Lower leg skin (tissue), 4 donors: ENCODE results near the gene MVP. TPM values are rescaled to one million over a fixed set of nuclear protein-coding genes. Genes with fewer than 3 reads are reported as not detected.
"Not testable (repeated sequence)": the region's sequence is repeated elsewhere in the genome, so short reads cannot be mapped to it uniquely, and the experiment has no call there.

Experiments used
- DNase-seq, 2 donors: peaks; one replicate each; pipeline ENCODE4 v3.0.0-alpha.2; 2019; ENCODE audit warnings: low spot score in 2 of 2
- H3K4me3 ChIP-seq: fragments of 200-600 bp; sonication (generic); 2 replicates; pipeline ENCODE4 v1.5.1; 2017; ENCODE audit warnings: mild to moderate bottlenecking, low read depth; ENCODE audit not compliant: poor library complexity, severe bottlenecking
- CTCF ChIP-seq, 3 donors: fragments of 450-650 bp; IDR thresholded peaks; one replicate each; pipeline ENCODE4 v1.5.1; 2016; ENCODE audit warnings: antibody characterized with exemption in 3 of 3, mild to moderate bottlenecking in 3 of 3, moderate library complexity in 2 of 3
- POLR2A ChIP-seq, 2 donors: fragments of 450-650 bp; IDR thresholded peaks; one replicate each; pipeline ENCODE4 v1.6.1; 2016 to 2017; ENCODE audit warnings: antibody characterized with exemption in 2 of 2, mild to moderate bottlenecking in 1 of 2, moderate library complexity in 1 of 2
- WGBS, 2 donors: methylation state at CpG; one replicate each; pipeline ENCODE4 v1.1.5; 2018; 5-methylcytosine and 5-hydroxymethylcytosine counted together
- intact Hi-C: fragments of 100-400 bp; cut with DNase I; formaldehyde crosslinking; loops from one replicate; pipeline ENCODE4 v1.15.0; 2023; ENCODE audit warnings: low total_unique reads
- total RNA-seq, 4 donors: library from RNA; depleted of rRNA; stranded (reverse); fragments of >200 nt; gene quantifications; one replicate each; pipeline ENCODE4 v1.1.0, GENCODE V29; 2016

MVP gene
- total RNA-seq, 4 donors from 2014 or later = 58.2 to 94.1 (median 70.4) TPM

GRCh38 chr16:29784157-29784556, 36.1 kb upstream of the MVP start:
- no peak for DNase-seq
- H3K4me3 ChIP-seq = no peak overlapping the region
- intact Hi-C loops = no loop called here
- TF ChIP-seq POLR2A (IDR thresholded peaks at IDR 0.05) = no peak
- WGBS, 2 donors = 90 to 93% methylated on average over 2 of the region's 2 CpGs

- WGBS, 2 donors = 44 to 47% methylated on average over 31 to 38 of the region's 38 CpGs
- no peak overlapping the region for H3K4me3 ChIP-seq
- intact Hi-C loops = no loop called here
- peak in 1 of 3 donors; percentile 30 for TF ChIP-seq CTCF (IDR thresholded peaks at IDR 0.05)
- TF ChIP-seq POLR2A (IDR thresholded peaks at IDR 0.05) = no peak
- DNase-seq = peak; percentile 38 to 95
Measured at GRCh38 chr16:29784901-29785500, 35.3 kb upstream of the MVP start.

- intact Hi-C loops, H3K4me3 ChIP-seq, DNase-seq: not testable (repeated sequence)
- 88 to 96% methylated on average over 4 of the region's 4 CpGs for WGBS, 2 donors
Measured at GRCh38 chr16:29787155-29787554, 33.1 kb upstream of the MVP start.

- H3K4me3 ChIP-seq = peak overlapping the region; percentile 21
- 52 to 53% methylated on average over 20 of the region's 20 CpGs for WGBS, 2 donors
- TF ChIP-seq CTCF (IDR thresholded peaks at IDR 0.05) = no peak
- no peak for TF ChIP-seq POLR2A (IDR thresholded peaks at IDR 0.05)
- intact Hi-C loops = no loop called here
- no peak for DNase-seq
Measured at GRCh38 chr16:29789775-29790182, 30.5 kb upstream of the MVP start.

- intact Hi-C loops = no loop called here
- WGBS, 2 donors = 0 to 1% methylated on average over 50 to 57 of the region's 67 CpGs
- H3K4me3 ChIP-seq = peak within 1 kb of the TSS; percentile 90
- TF ChIP-seq CTCF (IDR thresholded peaks at IDR 0.05) (peak in 1 of 3 donors; percentile 69), POLR2A (IDR thresholded peaks at IDR 0.05) (no peak)
- peak; percentile 99 to 100 for DNase-seq
Measured at GRCh38 chr16:29790183-29790948, 29.9 kb upstream of the MVP start, which contains the start of gene KIF22. KIF22 (plus strand) TSS chr16:29790751; CDS start chr16:29790760, 9 bp downstream.

GRCh38 chr16:29790949-29791844, 29.1 kb upstream of the MVP start:
- intact Hi-C loops = no loop called here
- peak overlapping the region; percentile 90 for H3K4me3 ChIP-seq
- no peak for DNase-seq
- no peak for TF ChIP-seq CTCF (IDR thresholded peaks at IDR 0.05)
- TF ChIP-seq POLR2A (IDR thresholded peaks at IDR 0.05) = no peak
- WGBS, 2 donors = 2 to 3% methylated on average over 28 to 31 of the region's 31 CpGs
